ENCODE measurements around the gene CDKN2B-AS1. TPM values are rescaled to one million over a fixed set of nuclear protein-coding genes. Genes with fewer than 3 reads are reported as not detected.

CDKN2B-AS1 gene
- polyA plus RNA-seq, 2 donors = 0.28 to 0.47 TPM

- H3K27ac ChIP-seq (ENCODE audit: low read depth in 2 of 2, low read length in 1 of 2) = no peak overlapping the region
These were observed 44.7 kb downstream of the CDKN2B-AS1 start for GRCh38 chr9:22039258-22039657.

DNA sequence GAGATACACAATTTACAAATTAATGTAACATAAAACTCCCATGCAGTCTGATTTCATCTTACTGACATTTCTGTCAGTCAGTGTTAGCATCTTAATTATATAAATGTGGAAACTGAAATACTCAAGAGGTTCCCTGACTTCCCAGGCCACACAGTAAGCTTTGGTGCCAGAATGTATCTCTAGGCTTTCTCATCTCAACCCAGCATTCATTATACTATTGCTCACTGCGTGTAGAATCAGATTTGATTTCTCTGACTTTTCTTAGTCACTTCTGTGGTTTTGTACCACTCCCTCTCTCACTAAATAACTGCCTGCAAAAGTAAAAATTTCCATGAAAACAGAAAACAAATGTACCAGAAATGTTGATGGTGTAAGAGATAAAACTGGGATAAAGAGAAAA is 46.2 kb downstream of the CDKN2B-AS1 start:
- Histone ChIP-seq H3K27ac (ENCODE audit: low read depth in 2 of 2, low read length in 1 of 2) (peak overlapping the region in 1 of 2 donors; percentile 56), H3K9me3 (ENCODE audit: control insufficient read depth in 2 of 2, insufficient read depth in 1 of 2, low read depth in 1 of 2, low read length in 1 of 2) (no peaks in the 10 kb centered on the region), H3K36me3 (ENCODE audit: control insufficient read depth in 2 of 2, insufficient read depth in 2 of 2, low read length in 1 of 2) (no peaks in the 10 kb centered on the region), H3K4me3 (ENCODE audit: low read depth in 1 of 2, low read length in 2 of 2) (no peak overlapping the region), H3K27me3 (ENCODE audit: control insufficient read depth in 1 of 2, insufficient read depth in 2 of 2, low read length in 2 of 2) (no peaks in the 10 kb centered on the region), H3K4me1 (ENCODE audit: control insufficient read depth in 2 of 2, insufficient read depth in 2 of 2, low read length in 1 of 2) (peaks cover 0 to 3% of the 10 kb centered on the region in 2 donors)
- WGBS, 2 donors = 26 to 69% methylated on average over 1 of the region's 1 CpG

More at GRCh38 chr9:22039258-22039657, 44.7 kb downstream of the CDKN2B-AS1 start:
- H3K4me1 ChIP-seq (ENCODE audit: control insufficient read depth in 2 of 2, insufficient read depth in 2 of 2, low read length in 1 of 2) = peaks cover 0 to 7% of the 10 kb centered on the region in 2 donors
- H3K4me3 ChIP-seq (ENCODE audit: low read depth in 1 of 2, low read length in 2 of 2) = no peak overlapping the region
- H3K27me3 ChIP-seq (ENCODE audit: control insufficient read depth in 1 of 2, insufficient read depth in 2 of 2, low read length in 2 of 2) = no peaks in the 10 kb centered on the region
- no peaks in the 10 kb centered on the region for H3K9me3 ChIP-seq (ENCODE audit: control insufficient read depth in 2 of 2, insufficient read depth in 1 of 2, low read depth in 1 of 2, low read length in 1 of 2)
- 76 to 77% methylated on average over 3 of the region's 3 CpGs for WGBS, 2 donors
- H3K36me3 ChIP-seq (ENCODE audit: control insufficient read depth in 2 of 2, insufficient read depth in 2 of 2, low read length in 1 of 2) = no peaks in the 10 kb centered on the region

DNA sequence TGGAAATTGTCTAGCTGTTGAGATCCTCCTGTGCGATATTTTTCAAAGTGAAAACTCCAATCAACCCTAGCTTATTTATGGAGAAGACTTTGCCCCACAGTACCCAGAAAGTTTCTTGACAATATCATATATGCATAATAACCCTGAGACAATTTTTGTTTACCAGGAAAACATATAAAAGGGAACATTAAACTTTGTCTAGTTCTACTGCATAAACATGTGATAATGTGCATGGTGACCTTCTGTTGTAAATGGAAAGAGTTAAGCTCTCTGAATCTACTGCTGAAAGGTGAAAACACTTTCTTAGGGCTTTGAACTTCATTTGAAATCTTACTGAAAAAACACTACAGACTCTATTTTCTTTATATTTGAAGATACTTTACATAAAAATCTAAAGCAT is 46.8 kb downstream of the CDKN2B-AS1 start:
- Histone ChIP-seq H3K27me3 (ENCODE audit: control insufficient read depth in 1 of 2, insufficient read depth in 2 of 2, low read length in 2 of 2) (no peaks in the 10 kb centered on the region), H3K9me3 (ENCODE audit: control insufficient read depth in 2 of 2, insufficient read depth in 1 of 2, low read depth in 1 of 2, low read length in 1 of 2) (no peaks in the 10 kb centered on the region), H3K4me3 (ENCODE audit: low read depth in 1 of 2, low read length in 2 of 2) (no peak overlapping the region), H3K27ac (ENCODE audit: low read depth in 2 of 2, low read length in 1 of 2) (peak overlapping the region in 1 of 2 donors; percentile 54), H3K36me3 (ENCODE audit: control insufficient read depth in 2 of 2, insufficient read depth in 2 of 2, low read length in 1 of 2) (no peaks in the 10 kb centered on the region), H3K4me1 (ENCODE audit: control insufficient read depth in 2 of 2, insufficient read depth in 2 of 2, low read length in 1 of 2) (peaks cover 0 to 2% of the 10 kb centered on the region in 2 donors)
- 88 to 96% methylated on average over 1 of the region's 1 CpG for WGBS, 2 donors

GRCh38 chr9:22041775-22042174 is 47.2 kb downstream of the CDKN2B-AS1 start:
- Histone ChIP-seq H3K27ac (ENCODE audit: low read depth in 2 of 2, low read length in 1 of 2) (no peak overlapping the region), H3K9me3 (ENCODE audit: control insufficient read depth in 2 of 2, insufficient read depth in 1 of 2, low read depth in 1 of 2, low read length in 1 of 2) (no peaks in the 10 kb centered on the region), H3K27me3 (ENCODE audit: control insufficient read depth in 1 of 2, insufficient read depth in 2 of 2, low read length in 2 of 2) (no peaks in the 10 kb centered on the region), H3K4me1 (ENCODE audit: control insufficient read depth in 2 of 2, insufficient read depth in 2 of 2, low read length in 1 of 2) (peaks cover 0 to 2% of the 10 kb centered on the region in 2 donors), H3K36me3 (ENCODE audit: control insufficient read depth in 2 of 2, insufficient read depth in 2 of 2, low read length in 1 of 2) (no peaks in the 10 kb centered on the region), H3K4me3 (ENCODE audit: low read depth in 1 of 2, low read length in 2 of 2) (no peak overlapping the region)
- WGBS, 2 donors = 25 to 27% methylated on average over 1 of the region's 1 CpG

GRCh38 chr9:22043928-22044327 is 49.3 kb downstream of the CDKN2B-AS1 start:
- Histone ChIP-seq H3K27me3 (ENCODE audit: control insufficient read depth in 1 of 2, insufficient read depth in 2 of 2, low read length in 2 of 2) (no peaks in the 10 kb centered on the region), H3K9me3 (ENCODE audit: control insufficient read depth in 2 of 2, insufficient read depth in 1 of 2, low read depth in 1 of 2, low read length in 1 of 2) (no peaks in the 10 kb centered on the region), H3K4me3 (ENCODE audit: low read depth in 1 of 2, low read length in 2 of 2) (no peak overlapping the region), H3K36me3 (ENCODE audit: control insufficient read depth in 2 of 2, insufficient read depth in 2 of 2, low read length in 1 of 2) (no peaks in the 10 kb centered on the region), H3K4me1 (ENCODE audit: control insufficient read depth in 2 of 2, insufficient read depth in 2 of 2, low read length in 1 of 2) (peaks cover 0 to 2% of the 10 kb centered on the region in 2 donors), H3K27ac (ENCODE audit: low read depth in 2 of 2, low read length in 1 of 2) (no peak overlapping the region)
- WGBS, 2 donors = 62 to 73% methylated on average over 3 of the region's 3 CpGs

DNA sequence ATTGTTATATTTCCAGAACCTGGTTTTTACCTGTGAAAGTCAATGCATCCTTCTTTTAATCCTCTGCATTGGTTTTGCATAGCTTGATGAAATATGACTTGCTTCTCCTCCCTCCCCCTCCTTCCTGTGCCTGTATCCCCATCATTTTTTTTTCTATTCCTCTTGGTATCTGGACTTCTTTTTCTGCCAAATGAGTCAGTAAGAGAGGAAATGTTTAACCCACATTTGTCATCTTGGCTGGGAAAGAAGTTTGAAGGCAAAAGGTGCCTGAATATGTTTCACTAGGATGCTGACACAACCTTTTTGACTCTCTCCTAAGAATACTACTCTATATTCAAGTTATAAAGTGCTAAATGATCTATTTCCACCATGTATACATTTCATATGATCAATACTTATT is 50.0 kb downstream of the CDKN2B-AS1 start:
- no peaks in the 10 kb centered on the region for H3K9me3 ChIP-seq (ENCODE audit: control insufficient read depth in 2 of 2, insufficient read depth in 1 of 2, low read depth in 1 of 2, low read length in 1 of 2)

GRCh38 chr9:22045423-22045822 is 50.8 kb downstream of the CDKN2B-AS1 start:
- peaks cover 2 to 3% of the 10 kb centered on the region in 2 donors for H3K4me1 ChIP-seq (ENCODE audit: control insufficient read depth in 2 of 2, insufficient read depth in 2 of 2, low read length in 1 of 2)
- no peaks in the 10 kb centered on the region for H3K27me3 ChIP-seq (ENCODE audit: control insufficient read depth in 1 of 2, insufficient read depth in 2 of 2, low read length in 2 of 2)
- H3K9me3 ChIP-seq (ENCODE audit: control insufficient read depth in 2 of 2, insufficient read depth in 1 of 2, low read depth in 1 of 2, low read length in 1 of 2) = no peaks in the 10 kb centered on the region
- no peak overlapping the region for H3K4me3 ChIP-seq (ENCODE audit: low read depth in 1 of 2, low read length in 2 of 2)
- H3K27ac ChIP-seq (ENCODE audit: low read depth in 2 of 2, low read length in 1 of 2) = no peak overlapping the region
- H3K36me3 ChIP-seq (ENCODE audit: control insufficient read depth in 2 of 2, insufficient read depth in 2 of 2, low read length in 1 of 2) = no peaks in the 10 kb centered on the region

More for the DNA sequence above, 50.0 kb downstream of the CDKN2B-AS1 start:
- Histone ChIP-seq H3K27ac (ENCODE audit: low read depth in 2 of 2, low read length in 1 of 2) (no peak overlapping the region), H3K36me3 (ENCODE audit: control insufficient read depth in 2 of 2, insufficient read depth in 2 of 2, low read length in 1 of 2) (no peaks in the 10 kb centered on the region), H3K4me1 (ENCODE audit: control insufficient read depth in 2 of 2, insufficient read depth in 2 of 2, low read length in 1 of 2) (peaks cover 0 to 2% of the 10 kb centered on the region in 2 donors), H3K27me3 (ENCODE audit: control insufficient read depth in 1 of 2, insufficient read depth in 2 of 2, low read length in 2 of 2) (no peaks in the 10 kb centered on the region), H3K4me3 (ENCODE audit: low read depth in 1 of 2, low read length in 2 of 2) (no peak overlapping the region)

GRCh38 chr9:22046243-22046885 is 51.8 kb downstream of the CDKN2B-AS1 start:
- Histone ChIP-seq H3K36me3 (ENCODE audit: control insufficient read depth in 2 of 2, insufficient read depth in 2 of 2, low read length in 1 of 2) (no peaks in the 10 kb centered on the region), H3K9me3 (ENCODE audit: control insufficient read depth in 2 of 2, insufficient read depth in 1 of 2, low read depth in 1 of 2, low read length in 1 of 2) (no peaks in the 10 kb centered on the region), H3K27ac (ENCODE audit: low read depth in 2 of 2, low read length in 1 of 2) (no peak overlapping the region), H3K4me3 (ENCODE audit: low read depth in 1 of 2, low read length in 2 of 2) (no peak overlapping the region), H3K4me1 (ENCODE audit: control insufficient read depth in 2 of 2, insufficient read depth in 2 of 2, low read length in 1 of 2) (peaks cover 2 to 3% of the 10 kb centered on the region in 2 donors), H3K27me3 (ENCODE audit: control insufficient read depth in 1 of 2, insufficient read depth in 2 of 2, low read length in 2 of 2) (no peaks in the 10 kb centered on the region)
- WGBS, 2 donors = 69 to 82% methylated on average over 1 of the region's 1 CpG

- Histone ChIP-seq H3K9me3 (ENCODE audit: control insufficient read depth in 2 of 2, insufficient read depth in 1 of 2, low read depth in 1 of 2, low read length in 1 of 2) (no peaks in the 10 kb centered on the region), H3K4me3 (ENCODE audit: low read depth in 1 of 2, low read length in 2 of 2) (no peak overlapping the region), H3K36me3 (ENCODE audit: control insufficient read depth in 2 of 2, insufficient read depth in 2 of 2, low read length in 1 of 2) (no peaks in the 10 kb centered on the region), H3K27me3 (ENCODE audit: control insufficient read depth in 1 of 2, insufficient read depth in 2 of 2, low read length in 2 of 2) (no peaks in the 10 kb centered on the region), H3K27ac (ENCODE audit: low read depth in 2 of 2, low read length in 1 of 2) (no peak overlapping the region), H3K4me1 (ENCODE audit: control insufficient read depth in 2 of 2, insufficient read depth in 2 of 2, low read length in 1 of 2) (peaks cover 0 to 3% of the 10 kb centered on the region in 2 donors)
- 90 to 94% methylated on average over 2 of the region's 2 CpGs for WGBS, 2 donors
These were observed 53.0 kb downstream of the CDKN2B-AS1 start for GRCh38 chr9:22047596-22047995.

- Histone ChIP-seq H3K4me1 (ENCODE audit: control insufficient read depth in 2 of 2, insufficient read depth in 2 of 2, low read length in 1 of 2) (peaks cover 0 to 3% of the 10 kb centered on the region in 2 donors), H3K9me3 (ENCODE audit: control insufficient read depth in 2 of 2, insufficient read depth in 1 of 2, low read depth in 1 of 2, low read length in 1 of 2) (no peaks in the 10 kb centered on the region), H3K36me3 (ENCODE audit: control insufficient read depth in 2 of 2, insufficient read depth in 2 of 2, low read length in 1 of 2) (no peaks in the 10 kb centered on the region), H3K4me3 (ENCODE audit: low read depth in 1 of 2, low read length in 2 of 2) (no peak overlapping the region), H3K27ac (ENCODE audit: low read depth in 2 of 2, low read length in 1 of 2) (no peak overlapping the region), H3K27me3 (ENCODE audit: control insufficient read depth in 1 of 2, insufficient read depth in 2 of 2, low read length in 2 of 2) (no peaks in the 10 kb centered on the region)
- WGBS, 2 donors = 96 to 97% methylated on average over 1 of the region's 1 CpG
These were observed 54.8 kb downstream of the CDKN2B-AS1 start for GRCh38 chr9:22049411-22049810.

Data from esophagus (tissue), 2 donors.